Activated CD4-positive, alpha-beta T cell treated with anti-CD3 and anti-CD28 coated beads, Interleukin-2, Interleukin-4, amounts not matched to agents 100 ng/mL and 50 ng/mL, durations not matched to agents 16 hours and 8 hours (primary cell): Measurements from ENCODE around the gene PGLYRP2.
A peak's percentile ranks its signal among the peaks of the same experiment; 100 is the strongest.

ENCODE experiments used
- DNase-seq: peaks from one replicate; pipeline ENCODE4 v3.0.0-alpha.2; 2020; ENCODE audit warnings: low spot score

Gene PGLYRP2

GRCh38 chr19:15456441-15456840 is 22.9 kb downstream of the PGLYRP2 start:
- no peak for DNase-seq

GRCh38 chr19:15455996-15456395 is 23.3 kb downstream of the PGLYRP2 start:
- DNase-seq: no peak

- no peak for DNase-seq
Measured at GRCh38 chr19:15453906-15454860, 25.1 kb downstream of the PGLYRP2 start.

GRCh38 chr19:15453091-15453578 is 26.2 kb downstream of the PGLYRP2 start:
- DNase-seq: no peak

GRCh38 chr19:15452111-15453047 is 26.9 kb downstream of the PGLYRP2 start:
- no peak for DNase-seq

- DNase-seq: no peak
Measured at GRCh38 chr19:15450528-15450890, 28.8 kb downstream of the PGLYRP2 start.

GRCh38 chr19:15449620-15450527 is 29.4 kb downstream of the PGLYRP2 start, which contains the start of gene WIZ:
TSS of gene WIZ (minus strand) at chr19:15449956. CDS start at chr19:15448307, 1,649 bp downstream.
- peak; percentile 74 for DNase-seq

- DNase-seq: no peak
Measured at GRCh38 chr19:15448778-15449619, 30.3 kb downstream of the PGLYRP2 start.

- DNase-seq: no peak
Measured at GRCh38 chr19:15448044-15448777, 31.1 kb downstream of the PGLYRP2 start.

- no peak for DNase-seq
Measured at GRCh38 chr19:15447057-15447456, 32.2 kb downstream of the PGLYRP2 start.

GRCh38 chr19:15445807-15446376 is 33.4 kb downstream of the PGLYRP2 start:
- no peak for DNase-seq

GRCh38 chr19:15445227-15445605 is 34.1 kb downstream of the PGLYRP2 start:
- no peak for DNase-seq

GRCh38 chr19:15444505-15445226 is 34.6 kb downstream of the PGLYRP2 start:
- no peak for DNase-seq

- DNase-seq: no peak
Measured at GRCh38 chr19:15443838-15444237, 35.5 kb downstream of the PGLYRP2 start.

GRCh38 chr19:15443325-15443724 is 36.0 kb downstream of the PGLYRP2 start:
- DNase-seq: no peak

- DNase-seq: no peak
Measured at GRCh38 chr19:15442142-15442920, 37.0 kb downstream of the PGLYRP2 start.

GRCh38 chr19:15441317-15441716 is 38.0 kb downstream of the PGLYRP2 start:
- no peak for DNase-seq
